ENCODE data around the gene ARL8A. TPM values are rescaled to one million over a fixed set of nuclear protein-coding genes. Genes with fewer than 3 reads are reported as not detected.

ARL8A gene
- total and polyA plus RNA-seq, 5 donors from 2014 or later = 6.6 to 84.1 (median 7.9) TPM

- Mint-ChIP-seq H3K9me3 (no peaks in the 10 kb centered on the region), H3K27ac (no peak overlapping the region), H3K27me3 (no peaks in the 10 kb centered on the region), H3K4me3 (peak overlapping the region in 1 of 4 donors; percentile 56), H3K4me1 (peaks cover 0 to 19% (median 5%) of the 10 kb centered on the region in 4 donors), H3K36me3 (peaks cover 10% of the 10 kb centered on the region)
- peaks cover 56% of the 10 kb centered on the region for H3K36me3 ChIP-seq (ENCODE audit: control insufficient read depth, insufficient read depth, low read length)
- no peak overlapping the region for H3K4me3 ChIP-seq (ENCODE audit: low read depth, low read length)
- no peaks in the 10 kb centered on the region for H3K9me3 ChIP-seq (ENCODE audit: control insufficient read depth in 2 of 2, low read length in 2 of 2)
- H3K4me1 ChIP-seq (ENCODE audit: control insufficient read depth, insufficient read depth, low read length, poor library complexity, severe bottlenecking) = peaks cover 4% of the 10 kb centered on the region
- no peak for DNase-seq
- no peak overlapping the region for H3K27ac ChIP-seq (ENCODE audit: insufficient read depth, low read length, poor library complexity, severe bottlenecking)
- ATAC-seq (ENCODE audit: low read depth in 2 of 2) = no peak
- H3K27me3 ChIP-seq (ENCODE audit: control insufficient read depth, insufficient read depth, low read length) = no peaks in the 10 kb centered on the region
Measured at GRCh38 chr1:202134645-202135172, 9.8 kb downstream of the ARL8A start.

- Histone ChIP-seq H3K9me3 (ENCODE audit: control insufficient read depth in 2 of 2, low read length in 2 of 2) (no peaks in the 10 kb centered on the region), H3K27ac (ENCODE audit: insufficient read depth, low read length, poor library complexity, severe bottlenecking) (no peak overlapping the region), H3K36me3 (ENCODE audit: control insufficient read depth, insufficient read depth, low read length) (peaks cover 54% of the 10 kb centered on the region), H3K4me1 (ENCODE audit: control insufficient read depth, insufficient read depth, low read length, poor library complexity, severe bottlenecking) (peaks cover 4% of the 10 kb centered on the region), H3K27me3 (ENCODE audit: control insufficient read depth, insufficient read depth, low read length) (no peaks in the 10 kb centered on the region), H3K4me3 (ENCODE audit: low read depth, low read length) (no peak overlapping the region)
- no peaks in the 10 kb centered on the region for H3K27me3 Mint-ChIP-seq
- no peak overlapping the region for H3K27ac Mint-ChIP-seq
- H3K4me3 Mint-ChIP-seq = no peak overlapping the region
- H3K36me3 Mint-ChIP-seq = peaks cover 10% of the 10 kb centered on the region
- peaks cover 0 to 16% (median 5%) of the 10 kb centered on the region in 4 donors for H3K4me1 Mint-ChIP-seq
- DNase-seq = no peak
- no peaks in the 10 kb centered on the region for H3K9me3 Mint-ChIP-seq
- ATAC-seq (ENCODE audit: low read depth in 2 of 2) = no peak
Measured at GRCh38 chr1:202133989-202134388, 10.5 kb downstream of the ARL8A start.

GRCh38 chr1:202133496-202133895 is 11.0 kb downstream of the ARL8A start:
- Mint-ChIP-seq H3K4me3 (no peak overlapping the region), H3K36me3 (peaks cover 10% of the 10 kb centered on the region)

GRCh38 chr1:202133001-202133400 is 11.5 kb downstream of the ARL8A start:
- H3K4me1 ChIP-seq (ENCODE audit: control insufficient read depth, insufficient read depth, low read length, poor library complexity, severe bottlenecking) = peaks cover 4% of the 10 kb centered on the region
- H3K27ac Mint-ChIP-seq = no peak overlapping the region
- peaks cover 7% of the 10 kb centered on the region for H3K36me3 Mint-ChIP-seq
- H3K4me3 ChIP-seq (ENCODE audit: low read depth, low read length) = no peak overlapping the region
- H3K27ac ChIP-seq (ENCODE audit: insufficient read depth, low read length, poor library complexity, severe bottlenecking) = no peak overlapping the region
- no peaks in the 10 kb centered on the region for H3K27me3 ChIP-seq (ENCODE audit: control insufficient read depth, insufficient read depth, low read length)
- H3K9me3 ChIP-seq (ENCODE audit: control insufficient read depth in 2 of 2, low read length in 2 of 2) = no peaks in the 10 kb centered on the region
- no peak for ATAC-seq (ENCODE audit: low read depth in 2 of 2)
- H3K27me3 Mint-ChIP-seq = no peaks in the 10 kb centered on the region
- no peak overlapping the region for H3K4me3 Mint-ChIP-seq
- no peaks in the 10 kb centered on the region for H3K9me3 Mint-ChIP-seq
- no peak for DNase-seq
- H3K36me3 ChIP-seq (ENCODE audit: control insufficient read depth, insufficient read depth, low read length) = peaks cover 48% of the 10 kb centered on the region
- peaks cover 0 to 9% (median 4%) of the 10 kb centered on the region in 4 donors for H3K4me1 Mint-ChIP-seq

More at GRCh38 chr1:202133496-202133895, 11.0 kb downstream of the ARL8A start:
- Mint-ChIP-seq H3K9me3 (no peaks in the 10 kb centered on the region), H3K27ac (no peak overlapping the region), H3K4me1 (peaks cover 0 to 11% (median 4%) of the 10 kb centered on the region in 4 donors), H3K27me3 (no peaks in the 10 kb centered on the region)
- ATAC-seq (ENCODE audit: low read depth in 2 of 2) (no peak), DNase-seq (no peak)
- H3K4me1 ChIP-seq (ENCODE audit: control insufficient read depth, insufficient read depth, low read length, poor library complexity, severe bottlenecking) = peaks cover 4% of the 10 kb centered on the region
- peaks cover 49% of the 10 kb centered on the region for H3K36me3 ChIP-seq (ENCODE audit: control insufficient read depth, insufficient read depth, low read length)
- H3K9me3 ChIP-seq (ENCODE audit: control insufficient read depth in 2 of 2, low read length in 2 of 2) = no peaks in the 10 kb centered on the region
- no peak overlapping the region for H3K27ac ChIP-seq (ENCODE audit: insufficient read depth, low read length, poor library complexity, severe bottlenecking)
- H3K4me3 ChIP-seq (ENCODE audit: low read depth, low read length) = no peak overlapping the region
- H3K27me3 ChIP-seq (ENCODE audit: control insufficient read depth, insufficient read depth, low read length) = no peaks in the 10 kb centered on the region

- H3K27me3 ChIP-seq (ENCODE audit: control insufficient read depth, insufficient read depth, low read length) = no peaks in the 10 kb centered on the region
- no peak overlapping the region for H3K4me3 Mint-ChIP-seq
- H3K4me1 Mint-ChIP-seq = peaks cover 0 to 9% (median 4%) of the 10 kb centered on the region in 4 donors
- ATAC-seq (ENCODE audit: low read depth in 2 of 2) (no peak), DNase-seq (no peak)
- peak overlapping the region in 1 of 3 donors; percentile 25 for H3K27ac Mint-ChIP-seq
- no peaks in the 10 kb centered on the region for H3K36me3 Mint-ChIP-seq
- peaks cover 4% of the 10 kb centered on the region for H3K4me1 ChIP-seq (ENCODE audit: control insufficient read depth, insufficient read depth, low read length, poor library complexity, severe bottlenecking)
- H3K36me3 ChIP-seq (ENCODE audit: control insufficient read depth, insufficient read depth, low read length) = peaks cover 40% of the 10 kb centered on the region
- no peak overlapping the region for H3K4me3 ChIP-seq (ENCODE audit: low read depth, low read length)
- H3K27ac ChIP-seq (ENCODE audit: insufficient read depth, low read length, poor library complexity, severe bottlenecking) = no peak overlapping the region
- no peaks in the 10 kb centered on the region for H3K9me3 Mint-ChIP-seq
- H3K27me3 Mint-ChIP-seq = no peaks in the 10 kb centered on the region
- no peaks in the 10 kb centered on the region for H3K9me3 ChIP-seq (ENCODE audit: control insufficient read depth in 2 of 2, low read length in 2 of 2)
Measured at GRCh38 chr1:202131956-202132821, 12.3 kb downstream of the ARL8A start.

- no peak for DNase-seq
- Histone ChIP-seq H3K9me3 (ENCODE audit: control insufficient read depth in 2 of 2, low read length in 2 of 2) (no peaks in the 10 kb centered on the region), H3K27me3 (ENCODE audit: control insufficient read depth, insufficient read depth, low read length) (no peaks in the 10 kb centered on the region), H3K36me3 (ENCODE audit: control insufficient read depth, insufficient read depth, low read length) (peaks cover 36% of the 10 kb centered on the region), H3K4me1 (ENCODE audit: control insufficient read depth, insufficient read depth, low read length, poor library complexity, severe bottlenecking) (peaks cover 4% of the 10 kb centered on the region), H3K27ac (ENCODE audit: insufficient read depth, low read length, poor library complexity, severe bottlenecking) (no peak overlapping the region), H3K4me3 (ENCODE audit: low read depth, low read length) (no peak overlapping the region)
- H3K4me3 Mint-ChIP-seq = no peak overlapping the region
- H3K9me3 Mint-ChIP-seq = no peaks in the 10 kb centered on the region
- H3K4me1 Mint-ChIP-seq = peaks cover 0 to 9% (median 4%) of the 10 kb centered on the region in 4 donors
- peaks cover 4% of the 10 kb centered on the region for H3K27me3 Mint-ChIP-seq
- no peak for ATAC-seq (ENCODE audit: low read depth in 2 of 2)
- no peaks in the 10 kb centered on the region for H3K36me3 Mint-ChIP-seq
- no peak overlapping the region for H3K27ac Mint-ChIP-seq
Measured at GRCh38 chr1:202130816-202131522, 13.6 kb downstream of the ARL8A start.

GRCh38 chr1:202130297-202130721 is 14.2 kb downstream of the ARL8A start:
- peaks cover 4% of the 10 kb centered on the region for H3K4me1 ChIP-seq (ENCODE audit: control insufficient read depth, insufficient read depth, low read length, poor library complexity, severe bottlenecking)
- Mint-ChIP-seq H3K27ac (no peak overlapping the region), H3K9me3 (no peaks in the 10 kb centered on the region), H3K4me1 (peaks cover 0 to 7% (median 2%) of the 10 kb centered on the region in 4 donors), H3K36me3 (no peaks in the 10 kb centered on the region), H3K27me3 (peaks cover 4% of the 10 kb centered on the region), H3K4me3 (no peak overlapping the region)
- H3K4me3 ChIP-seq (ENCODE audit: low read depth, low read length) = no peak overlapping the region
- H3K9me3 ChIP-seq (ENCODE audit: control insufficient read depth in 2 of 2, low read length in 2 of 2) = no peaks in the 10 kb centered on the region
- DNase-seq (no peak), ATAC-seq (ENCODE audit: low read depth in 2 of 2) (no peak)
- no peak overlapping the region for H3K27ac ChIP-seq (ENCODE audit: insufficient read depth, low read length, poor library complexity, severe bottlenecking)
- H3K36me3 ChIP-seq (ENCODE audit: control insufficient read depth, insufficient read depth, low read length) = peaks cover 29% of the 10 kb centered on the region
- H3K27me3 ChIP-seq (ENCODE audit: control insufficient read depth, insufficient read depth, low read length) = no peaks in the 10 kb centered on the region
